HFFc6 (cell line): Measurements from ENCODE around the gene NDC1. TPM values are rescaled to one million over a fixed set of nuclear protein-coding genes. Genes with fewer than 3 reads are reported as not detected.
"Not testable (repeated sequence)": the region's sequence is repeated elsewhere in the genome, so short reads cannot be mapped to it uniquely, and the experiment has no call there.

Experiments
- DNase-seq: peaks from one replicate; pipeline ENCODE4 v3.0.0-alpha.2; 2018
- H3K27ac Mint-ChIP-seq: 2 replicates; pipeline ENCODE4 v1.8.0; 2020; ENCODE audit warnings: mild to moderate bottlenecking, mixed read lengths
- H3K27me3 Mint-ChIP-seq: 2 replicates; pipeline ENCODE4 v1.8.0; 2021; ENCODE audit warnings: mild to moderate bottlenecking, moderate library complexity, mixed read lengths; ENCODE audit not compliant: insufficient read depth
- H3K36me3 Mint-ChIP-seq: 2 replicates; pipeline ENCODE4 v1.8.0; 2021; ENCODE audit warnings: low read depth, mixed read lengths
- H3K4me1 Mint-ChIP-seq: 2 replicates; pipeline ENCODE4 v1.8.0; 2020; ENCODE audit warnings: low read depth, mixed read lengths
- H3K4me3 Mint-ChIP-seq: 2 replicates; pipeline ENCODE4 v1.8.0; 2020; ENCODE audit warnings: mild to moderate bottlenecking, moderate library complexity, mixed read lengths
- H3K9me3 Mint-ChIP-seq: 2 replicates; pipeline ENCODE4 v1.8.0; 2020; ENCODE audit warnings: mild to moderate bottlenecking, mixed read lengths
- CTCF ChIP-seq: fragments of 200-600 bp; sonication (generic); IDR thresholded peaks from 2 replicates; pipeline ENCODE4 v1.5.0; 2021; ENCODE audit warnings: antibody characterized with exemption, mild to moderate bottlenecking
- total RNA-seq, 6 experiments: library from RNA; stranded (reverse); fragmentation: NEBNext Ultra II Directional; extraction: Animal tissue kit (Norgen Biotek cat#: 25700); gene quantifications; 2 replicates in 1 of 6; 3 replicates in 5 of 6; pipeline ENCODE4 v1.2.3, GENCODE V29; 2021

The NDC1 gene
- total RNA-seq, 6 experiments from 2014 or later = 15.3 to 27.2 (median 22.7) TPM

DNA sequence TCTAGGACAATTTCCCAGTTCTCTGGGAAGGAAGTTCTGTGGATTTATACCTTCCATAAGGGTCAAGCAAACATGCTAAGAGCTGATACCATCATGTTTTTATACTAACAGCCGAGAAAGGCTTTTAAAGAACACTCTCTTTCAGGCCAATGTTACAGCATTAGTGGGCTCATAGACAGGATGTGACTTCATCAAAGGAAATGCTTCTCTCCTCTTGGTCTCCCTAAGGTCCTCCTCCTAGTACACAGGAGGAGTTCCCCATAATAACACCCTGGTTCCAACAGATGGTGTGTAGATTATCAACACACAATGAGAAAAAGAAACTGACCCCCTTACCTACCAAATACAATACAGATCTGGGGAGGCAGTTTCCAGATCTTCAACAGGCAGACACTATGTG, 72.4 kb downstream of the NDC1 start:
- H3K27ac Mint-ChIP-seq = peak overlapping the region; percentile 90
- H3K9me3 Mint-ChIP-seq = no peaks in the 10 kb centered on the region
- no peaks in the 10 kb centered on the region; the same call in 1 of the 2 replicates for H3K36me3 Mint-ChIP-seq
- peaks cover 33% of the 10 kb centered on the region for H3K4me1 Mint-ChIP-seq
- peak; percentile 50 for DNase-seq
- H3K27me3 Mint-ChIP-seq = no peaks in the 10 kb centered on the region
- no peak overlapping the region; the same call in 1 of the 2 replicates for H3K4me3 Mint-ChIP-seq
- no peak for TF ChIP-seq CTCF

- Mint-ChIP-seq H3K36me3 (peaks cover 5% of the 10 kb centered on the region; the same call in 1 of the 2 replicates), H3K27ac (no peak overlapping the region; the same call in 1 of the 2 replicates), H3K4me3 (no peak overlapping the region), H3K27me3 (no peaks in the 10 kb centered on the region), H3K9me3 (no peaks in the 10 kb centered on the region), H3K4me1 (peaks cover 33% of the 10 kb centered on the region)
- no peak for DNase-seq
- TF ChIP-seq CTCF = no peak
Measured at GRCh38 chr1:53763911-53764310, 74.2 kb downstream of the NDC1 start.

- Mint-ChIP-seq H3K36me3 (peaks cover 5% of the 10 kb centered on the region; the same call in 1 of the 2 replicates), H3K9me3 (no peaks in the 10 kb centered on the region), H3K27me3 (no peaks in the 10 kb centered on the region), H3K4me1 (peaks cover 33% of the 10 kb centered on the region), H3K4me3 (no peak overlapping the region), H3K27ac (no peak overlapping the region)
- no peak for DNase-seq
- TF ChIP-seq CTCF = peak; percentile 16; the same call in 1 of the 2 replicates
Measured at GRCh38 chr1:53763461-53763860, 74.6 kb downstream of the NDC1 start.

DNA sequence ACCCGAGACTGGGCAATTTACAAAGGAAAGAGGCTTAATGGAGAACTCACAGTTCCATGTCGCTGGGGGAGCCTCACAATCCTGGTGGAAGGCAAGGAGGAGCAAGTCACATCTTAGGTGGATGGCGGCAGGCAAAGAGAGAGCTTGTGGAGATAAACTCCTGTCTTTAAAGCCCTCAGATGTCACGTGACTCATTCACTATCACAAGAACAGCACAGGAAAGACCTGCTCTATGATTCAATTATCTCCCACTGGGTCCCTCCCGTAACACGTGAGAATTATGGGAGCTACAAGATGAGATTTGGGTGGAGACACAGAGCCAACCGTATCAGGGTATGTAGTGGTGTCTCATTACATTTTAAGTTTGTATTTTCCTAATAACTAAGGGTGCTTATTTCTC, 77.6 kb downstream of the NDC1 start:
- not testable (repeated sequence) for H3K9me3 Mint-ChIP-seq, H3K27me3 Mint-ChIP-seq, H3K4me3 Mint-ChIP-seq, H3K4me1 Mint-ChIP-seq, H3K36me3 Mint-ChIP-seq, H3K27ac Mint-ChIP-seq, DNase-seq

GRCh38 chr1:53755874-53756273, 82.2 kb downstream of the NDC1 start:
- Mint-ChIP-seq H3K27ac (no peak overlapping the region), H3K4me1 (no peaks in the 10 kb centered on the region), H3K36me3 (0 out of 2 replicates have a peak, but pooled peaks cover 5% of the 10 kb centered on the region), H3K4me3 (no peak overlapping the region), H3K9me3 (no peaks in the 10 kb centered on the region), H3K27me3 (peaks cover 3% of the 10 kb centered on the region)
- TF ChIP-seq CTCF = no peak
- no peak for DNase-seq

- DNase-seq = peak; percentile 61
- Mint-ChIP-seq H3K4me3 (no peak overlapping the region), H3K9me3 (no peaks in the 10 kb centered on the region), H3K36me3 (0 out of 2 replicates have a peak, but pooled peaks cover 5% of the 10 kb centered on the region), H3K27me3 (peaks cover 9% of the 10 kb centered on the region), H3K4me1 (no peaks in the 10 kb centered on the region), H3K27ac (no peak overlapping the region)
- TF ChIP-seq CTCF = peak; percentile 94
Measured at GRCh38 chr1:53754484-53755312, 83.4 kb downstream of the NDC1 start.
